ENCODE data around the gene LYST.

Gene LYST

GRCh38 chr1:235749755-235750300 lies 116.9 kb downstream of the LYST start:
- no peak for DNase-seq

- DNase-seq = no peak
Observed at GRCh38 chr1:235748747-235749146, 118.0 kb downstream of the LYST start.

- peak; percentile 58 for DNase-seq
Observed at GRCh38 chr1:235746245-235746644, 120.5 kb downstream of the LYST start.

GRCh38 chr1:235745503-235746136 lies 121.1 kb downstream of the LYST start:
- peak; percentile 61 for DNase-seq

- no peak for DNase-seq
Observed at GRCh38 chr1:235742914-235743599, 123.6 kb downstream of the LYST start.

GRCh38 chr1:235741294-235741693 lies 125.4 kb downstream of the LYST start:
- no peak for DNase-seq

GRCh38 chr1:235739631-235740030 lies 127.1 kb downstream of the LYST start:
- no peak for DNase-seq

GRCh38 chr1:235739124-235739523 lies 127.6 kb downstream of the LYST start:
- DNase-seq = no peak

GRCh38 chr1:235737751-235738150 lies 129.0 kb downstream of the LYST start:
- no peak for DNase-seq

GRCh38 chr1:235736263-235736662 lies 130.4 kb downstream of the LYST start:
- DNase-seq = no peak

- DNase-seq = peak; percentile 1
Observed at GRCh38 chr1:235735621-235736020, 131.1 kb downstream of the LYST start.

- DNase-seq = no peak
Observed at GRCh38 chr1:235734335-235734734, 132.4 kb downstream of the LYST start.

- no peak for DNase-seq
Observed at GRCh38 chr1:235730007-235730406, 136.7 kb downstream of the LYST start.

- DNase-seq = no peak
Observed at GRCh38 chr1:235726557-235726956, 140.1 kb downstream of the LYST start.

- no peak for DNase-seq
Observed at GRCh38 chr1:235725434-235725833, 141.3 kb downstream of the LYST start.

- no peak for DNase-seq
Observed at GRCh38 chr1:235724730-235725129, 142.0 kb downstream of the LYST start.

- no peak for DNase-seq
Observed at GRCh38 chr1:235722858-235723257, 143.8 kb downstream of the LYST start.

- DNase-seq = no peak
Observed at GRCh38 chr1:235721982-235722381, 144.7 kb downstream of the LYST start.

- no peak for DNase-seq
Observed at GRCh38 chr1:235720544-235720943, 146.2 kb downstream of the LYST start.

- DNase-seq = no peak
Observed at GRCh38 chr1:235714205-235714897, 152.4 kb downstream of the LYST start.

- DNase-seq = no peak
Observed at GRCh38 chr1:235712812-235713211, 153.9 kb downstream of the LYST start.

GRCh38 chr1:235710687-235711086 lies 156.0 kb downstream of the LYST start:
- DNase-seq = no peak

- DNase-seq = no peak
Observed at GRCh38 chr1:235709018-235709417, 157.7 kb downstream of the LYST start.
